Measurements from ENCODE around the gene TUBGCP6.

- TF ChIP-seq POLR2A (IDR thresholded peaks at IDR 0.05), result no peak
- no peak for TF ChIP-seq POLR2AphosphoS5 (IDR thresholded peaks at IDR 0.05)
- no peak for TF ChIP-seq CTCF (IDR thresholded peaks at IDR 0.05)
These were observed 38.8 kb downstream of the TUBGCP6 start for GRCh38 chr22:50205781-50206569.

Measured in transverse colon (tissue), 4 donors.